WTC11 (cell line): ENCODE results near the gene MRPS18A. TPM values are rescaled to one million over a fixed set of nuclear protein-coding genes. Genes with fewer than 3 reads are reported as not detected.
A peak's percentile ranks its signal among the peaks of the same experiment; 100 is the strongest.

ENCODE experiments used
- ATAC-seq: fragments of 200-7000 bp; cut with Tn5 transposase; 2 replicates; pipeline ENCODE4 v1.10.0; 2021; ENCODE audit warnings: mild to moderate bottlenecking, moderate library complexity
- CTCF ChIA-PET: fragments of 300-600 bp; sonication (Branson Sonifier 250); formaldehyde crosslinking; loops from one replicate; lab custom pipeline; 2021; ENCODE audit warnings: antibody characterized with exemption; lab: Charles Lee
- POLR2A ChIA-PET: fragments of 350-600 bp; sonication (Branson Sonifier 250); formaldehyde crosslinking; loops from one replicate; lab custom pipeline; 2021; ENCODE audit warnings: antibody characterized with exemption; lab: Charles Lee
- DNase-seq: peaks from one replicate; pipeline ENCODE4 v3.0.0; 2021; ENCODE audit warnings: low spot score
- H3K27ac Mint-ChIP-seq: 2 replicates; pipeline ENCODE4 v1.8.0; 2021; ENCODE audit warnings: mixed read lengths
- H3K27me3 Mint-ChIP-seq: 2 replicates; pipeline ENCODE4 v1.8.0; 2021; ENCODE audit warnings: low read depth, mild to moderate bottlenecking, moderate library complexity, mixed read lengths
- H3K36me3 Mint-ChIP-seq: 2 replicates; pipeline ENCODE4 v1.8.0; 2021; ENCODE audit warnings: mixed read lengths
- H3K4me1 Mint-ChIP-seq: 2 replicates; pipeline ENCODE4 v1.8.0; 2022; ENCODE audit warnings: mixed read lengths
- H3K4me3 Mint-ChIP-seq: 2 replicates; pipeline ENCODE4 v1.8.0; 2021; ENCODE audit warnings: mild to moderate bottlenecking, moderate library complexity, mixed read lengths
- H3K9me3 Mint-ChIP-seq: 2 replicates; pipeline ENCODE4 v1.8.0; 2021; ENCODE audit warnings: mixed read lengths
- E2F1 ChIP-seq: sonication (generic); formaldehyde crosslinking; IDR thresholded peaks from 2 replicates; pipeline ENCODE4 v1.8.0; 2022; ENCODE audit warnings: mild to moderate bottlenecking, missing genetic modification reagents
- EMX1 ChIP-seq: fragments of 250-450 bp; sonication (Bioruptor Pico); IDR thresholded peaks from 2 replicates; pipeline ENCODE4 v1.8.0; 2021; ENCODE audit warnings: mild to moderate bottlenecking
- FOXK1 ChIP-seq: sonication (generic); formaldehyde crosslinking; IDR thresholded peaks from 2 replicates; pipeline ENCODE4 v1.8.0; 2022; ENCODE audit warnings: mild to moderate bottlenecking, moderate library complexity, missing genetic modification reagents
- FOXP1 ChIP-seq: sonication (generic); formaldehyde crosslinking; IDR thresholded peaks from 2 replicates; pipeline ENCODE4 v1.8.0; 2022; ENCODE audit warnings: missing genetic modification reagents, mild to moderate bottlenecking, moderate library complexity, borderline replicate concordance
- HMGA2 ChIP-seq: fragments of 250-450 bp; sonication (Bioruptor Pico); IDR thresholded peaks from 2 replicates; pipeline ENCODE4 v1.4.0; 2021; ENCODE audit warnings: mild to moderate bottlenecking, moderate library complexity
- NFE2L1 ChIP-seq: sonication (generic); formaldehyde crosslinking; IDR thresholded peaks from 2 replicates; pipeline ENCODE4 v1.8.1; 2023; ENCODE audit warnings: missing genetic modification reagents
- NR2C2 ChIP-seq: sonication (generic); formaldehyde crosslinking; IDR thresholded peaks from 2 replicates; pipeline ENCODE4 v1.8.0; 2022; ENCODE audit warnings: mild to moderate bottlenecking, missing genetic modification reagents
- SMAD4 ChIP-seq: sonication (generic); formaldehyde crosslinking; IDR thresholded peaks from 2 replicates; pipeline ENCODE4 v1.8.0; 2022; ENCODE audit warnings: mild to moderate bottlenecking, missing genetic modification reagents
- SP1 ChIP-seq: sonication (generic); formaldehyde crosslinking; conservative IDR thresholded peaks from 2 replicates; pipeline ENCODE4 v1.8.1; 2022; ENCODE audit warnings: missing genetic modification reagents
- ZNF423 ChIP-seq: fragments of 250-450 bp; sonication (Bioruptor Pico); IDR thresholded peaks from 2 replicates; pipeline ENCODE4 v2.1.2; 2022; ENCODE audit warnings: mild to moderate bottlenecking, moderate library complexity
- total RNA-seq: library from RNA; stranded (reverse); gene quantifications from 3 replicates; pipeline ENCODE4 v1.2.3, GENCODE V29; 2021
- TF ChIP-seq, protein P1 (sequence below): sonication (generic); formaldehyde crosslinking; IDR thresholded peaks from 2 replicates; pipeline ENCODE4 v1.8.0; 2022; ENCODE audit warnings: mild to moderate bottlenecking, missing genetic modification reagents
- TF ChIP-seq, protein P2 (sequence below): sonication (generic); formaldehyde crosslinking; IDR thresholded peaks from 2 replicates; pipeline ENCODE4 v1.8.0; 2023; ENCODE audit warnings: mild to moderate bottlenecking, missing genetic modification reagents
- TF ChIP-seq, protein P3 (sequence below): sonication (generic); formaldehyde crosslinking; IDR thresholded peaks from 2 replicates; pipeline ENCODE4 v1.8.0; 2023; ENCODE audit warnings: missing genetic modification reagents, mild to moderate bottlenecking, borderline replicate concordance
- TF ChIP-seq, protein P4 (sequence below): fragments of 250-450 bp; sonication (Bioruptor Pico); IDR thresholded peaks from 2 replicates; pipeline ENCODE4 v1.9.0; 2021; ENCODE audit warnings: mild to moderate bottlenecking

Gene MRPS18A
- total RNA-seq, 1 experiment from 2014 or later: 61.6 TPM

- peak within 1 kb of the TSS; percentile 76 for H3K4me3 Mint-ChIP-seq
- ATAC-seq: peak; percentile 94
- peak; percentile 31; the same call in 1 of the 2 replicates for TF ChIP-seq ZNF423
- TF ChIP-seq, protein P1, sequence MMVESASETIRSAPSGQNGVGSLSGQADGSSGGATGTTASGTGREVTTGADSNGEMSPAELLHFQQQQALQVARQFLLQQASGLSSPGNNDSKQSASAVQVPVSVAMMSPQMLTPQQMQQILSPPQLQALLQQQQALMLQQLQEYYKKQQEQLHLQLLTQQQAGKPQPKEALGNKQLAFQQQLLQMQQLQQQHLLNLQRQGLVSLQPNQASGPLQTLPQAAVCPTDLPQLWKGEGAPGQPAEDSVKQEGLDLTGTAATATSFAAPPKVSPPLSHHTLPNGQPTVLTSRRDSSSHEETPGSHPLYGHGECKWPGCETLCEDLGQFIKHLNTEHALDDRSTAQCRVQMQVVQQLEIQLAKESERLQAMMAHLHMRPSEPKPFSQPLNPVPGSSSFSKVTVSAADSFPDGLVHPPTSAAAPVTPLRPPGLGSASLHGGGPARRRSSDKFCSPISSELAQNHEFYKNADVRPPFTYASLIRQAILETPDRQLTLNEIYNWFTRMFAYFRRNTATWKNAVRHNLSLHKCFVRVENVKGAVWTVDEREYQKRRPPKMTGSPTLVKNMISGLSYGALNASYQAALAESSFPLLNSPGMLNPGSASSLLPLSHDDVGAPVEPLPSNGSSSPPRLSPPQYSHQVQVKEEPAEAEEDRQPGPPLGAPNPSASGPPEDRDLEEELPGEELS (CRISPR knock-in tag): no peak
- TF ChIP-seq SP1: peak; percentile 17; the same call in 1 of the 2 replicates
- peaks cover 3% of the 10 kb centered on the region; the same call in 1 of the 2 replicates for H3K27me3 Mint-ChIP-seq
- POLR2A ChIA-PET: interaction anchor here (0.5 to 2.5 kb wide), 7 partner anchors 9 to 357 kb away, joined by 3 to 32 read pairs (median 4); partner anchors contain the start of genes GTPBP2 and MAD2L1BP
- H3K4me1 Mint-ChIP-seq: peaks cover 15% of the 10 kb centered on the region
- H3K36me3 Mint-ChIP-seq: peaks cover 14% of the 10 kb centered on the region
- CTCF ChIA-PET: interaction anchor here (0.8 to 2.6 kb wide), 16 partner anchors 9 to 434 kb away, joined by 3 to 45 read pairs (median 6); partner anchors contain the start of genes GTPBP2, MAD2L1BP and VEGFA
- no peaks in the 10 kb centered on the region for H3K9me3 Mint-ChIP-seq
- peak within 1 kb of the TSS; percentile 99 for H3K27ac Mint-ChIP-seq
- DNase-seq: peak; percentile 99
Observed at GRCh38 chr6:43644940-43645612, 42.5 kb downstream of the MRPS18A start, which contains the start of gene RSPH9. RSPH9 (plus strand) TSS chr6:43645036; CDS start chr6:43645099, 63 bp downstream.

GRCh38 chr6:43639984-43640800 lies 47.4 kb downstream of the MRPS18A start:
- no peaks in the 10 kb centered on the region for H3K9me3 Mint-ChIP-seq
- ATAC-seq (no peak), DNase-seq (no peak)
- ChIA-PET POLR2A (interaction anchor here (0.8 kb wide), 1 partner anchor 25 kb away, joined by 3 read pairs; no protein-coding TSS in a partner anchor), CTCF (no interaction called here)
- H3K4me3 Mint-ChIP-seq: no peak overlapping the region
- peaks cover 30% of the 10 kb centered on the region for H3K36me3 Mint-ChIP-seq
- H3K27ac Mint-ChIP-seq: peak overlapping the region; percentile 17; the same call in 1 of the 2 replicates
- peaks cover 22% of the 10 kb centered on the region for H3K4me1 Mint-ChIP-seq
- H3K27me3 Mint-ChIP-seq: no peaks in the 10 kb centered on the region
- TF ChIP-seq SMAD4 (no peak), EMX1 (no peak), FOXK1 (CRISPR knock-in tag) (no peak), E2F1 (CRISPR knock-in tag) (no peak), NR2C2 (CRISPR knock-in tag) (no peak), HMGA2 (CRISPR knock-in tag) (no peak), FOXP1 (CRISPR knock-in tag) (no peak), NFE2L1 (no peak)
- TF ChIP-seq, protein P2, sequence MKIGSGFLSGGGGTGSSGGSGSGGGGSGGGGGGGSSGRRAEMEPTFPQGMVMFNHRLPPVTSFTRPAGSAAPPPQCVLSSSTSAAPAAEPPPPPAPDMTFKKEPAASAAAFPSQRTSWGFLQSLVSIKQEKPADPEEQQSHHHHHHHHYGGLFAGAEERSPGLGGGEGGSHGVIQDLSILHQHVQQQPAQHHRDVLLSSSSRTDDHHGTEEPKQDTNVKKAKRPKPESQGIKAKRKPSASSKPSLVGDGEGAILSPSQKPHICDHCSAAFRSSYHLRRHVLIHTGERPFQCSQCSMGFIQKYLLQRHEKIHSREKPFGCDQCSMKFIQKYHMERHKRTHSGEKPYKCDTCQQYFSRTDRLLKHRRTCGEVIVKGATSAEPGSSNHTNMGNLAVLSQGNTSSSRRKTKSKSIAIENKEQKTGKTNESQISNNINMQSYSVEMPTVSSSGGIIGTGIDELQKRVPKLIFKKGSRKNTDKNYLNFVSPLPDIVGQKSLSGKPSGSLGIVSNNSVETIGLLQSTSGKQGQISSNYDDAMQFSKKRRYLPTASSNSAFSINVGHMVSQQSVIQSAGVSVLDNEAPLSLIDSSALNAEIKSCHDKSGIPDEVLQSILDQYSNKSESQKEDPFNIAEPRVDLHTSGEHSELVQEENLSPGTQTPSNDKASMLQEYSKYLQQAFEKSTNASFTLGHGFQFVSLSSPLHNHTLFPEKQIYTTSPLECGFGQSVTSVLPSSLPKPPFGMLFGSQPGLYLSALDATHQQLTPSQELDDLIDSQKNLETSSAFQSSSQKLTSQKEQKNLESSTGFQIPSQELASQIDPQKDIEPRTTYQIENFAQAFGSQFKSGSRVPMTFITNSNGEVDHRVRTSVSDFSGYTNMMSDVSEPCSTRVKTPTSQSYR (CRISPR knock-in tag): no peak
- TF ChIP-seq, protein P3, sequence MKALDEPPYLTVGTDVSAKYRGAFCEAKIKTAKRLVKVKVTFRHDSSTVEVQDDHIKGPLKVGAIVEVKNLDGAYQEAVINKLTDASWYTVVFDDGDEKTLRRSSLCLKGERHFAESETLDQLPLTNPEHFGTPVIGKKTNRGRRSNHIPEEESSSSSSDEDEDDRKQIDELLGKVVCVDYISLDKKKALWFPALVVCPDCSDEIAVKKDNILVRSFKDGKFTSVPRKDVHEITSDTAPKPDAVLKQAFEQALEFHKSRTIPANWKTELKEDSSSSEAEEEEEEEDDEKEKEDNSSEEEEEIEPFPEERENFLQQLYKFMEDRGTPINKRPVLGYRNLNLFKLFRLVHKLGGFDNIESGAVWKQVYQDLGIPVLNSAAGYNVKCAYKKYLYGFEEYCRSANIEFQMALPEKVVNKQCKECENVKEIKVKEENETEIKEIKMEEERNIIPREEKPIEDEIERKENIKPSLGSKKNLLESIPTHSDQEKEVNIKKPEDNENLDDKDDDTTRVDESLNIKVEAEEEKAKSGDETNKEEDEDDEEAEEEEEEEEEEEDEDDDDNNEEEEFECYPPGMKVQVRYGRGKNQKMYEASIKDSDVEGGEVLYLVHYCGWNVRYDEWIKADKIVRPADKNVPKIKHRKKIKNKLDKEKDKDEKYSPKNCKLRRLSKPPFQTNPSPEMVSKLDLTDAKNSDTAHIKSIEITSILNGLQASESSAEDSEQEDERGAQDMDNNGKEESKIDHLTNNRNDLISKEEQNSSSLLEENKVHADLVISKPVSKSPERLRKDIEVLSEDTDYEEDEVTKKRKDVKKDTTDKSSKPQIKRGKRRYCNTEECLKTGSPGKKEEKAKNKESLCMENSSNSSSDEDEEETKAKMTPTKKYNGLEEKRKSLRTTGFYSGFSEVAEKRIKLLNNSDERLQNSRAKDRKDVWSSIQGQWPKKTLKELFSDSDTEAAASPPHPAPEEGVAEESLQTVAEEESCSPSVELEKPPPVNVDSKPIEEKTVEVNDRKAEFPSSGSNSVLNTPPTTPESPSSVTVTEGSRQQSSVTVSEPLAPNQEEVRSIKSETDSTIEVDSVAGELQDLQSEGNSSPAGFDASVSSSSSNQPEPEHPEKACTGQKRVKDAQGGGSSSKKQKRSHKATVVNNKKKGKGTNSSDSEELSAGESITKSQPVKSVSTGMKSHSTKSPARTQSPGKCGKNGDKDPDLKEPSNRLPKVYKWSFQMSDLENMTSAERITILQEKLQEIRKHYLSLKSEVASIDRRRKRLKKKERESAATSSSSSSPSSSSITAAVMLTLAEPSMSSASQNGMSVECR: no peak
- TF ChIP-seq, protein P4, sequence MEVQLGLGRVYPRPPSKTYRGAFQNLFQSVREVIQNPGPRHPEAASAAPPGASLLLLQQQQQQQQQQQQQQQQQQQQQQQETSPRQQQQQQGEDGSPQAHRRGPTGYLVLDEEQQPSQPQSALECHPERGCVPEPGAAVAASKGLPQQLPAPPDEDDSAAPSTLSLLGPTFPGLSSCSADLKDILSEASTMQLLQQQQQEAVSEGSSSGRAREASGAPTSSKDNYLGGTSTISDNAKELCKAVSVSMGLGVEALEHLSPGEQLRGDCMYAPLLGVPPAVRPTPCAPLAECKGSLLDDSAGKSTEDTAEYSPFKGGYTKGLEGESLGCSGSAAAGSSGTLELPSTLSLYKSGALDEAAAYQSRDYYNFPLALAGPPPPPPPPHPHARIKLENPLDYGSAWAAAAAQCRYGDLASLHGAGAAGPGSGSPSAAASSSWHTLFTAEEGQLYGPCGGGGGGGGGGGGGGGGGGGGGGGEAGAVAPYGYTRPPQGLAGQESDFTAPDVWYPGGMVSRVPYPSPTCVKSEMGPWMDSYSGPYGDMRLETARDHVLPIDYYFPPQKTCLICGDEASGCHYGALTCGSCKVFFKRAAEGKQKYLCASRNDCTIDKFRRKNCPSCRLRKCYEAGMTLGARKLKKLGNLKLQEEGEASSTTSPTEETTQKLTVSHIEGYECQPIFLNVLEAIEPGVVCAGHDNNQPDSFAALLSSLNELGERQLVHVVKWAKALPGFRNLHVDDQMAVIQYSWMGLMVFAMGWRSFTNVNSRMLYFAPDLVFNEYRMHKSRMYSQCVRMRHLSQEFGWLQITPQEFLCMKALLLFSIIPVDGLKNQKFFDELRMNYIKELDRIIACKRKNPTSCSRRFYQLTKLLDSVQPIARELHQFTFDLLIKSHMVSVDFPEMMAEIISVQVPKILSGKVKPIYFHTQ (CRISPR knock-in tag): no peak
